GM23248 (cell line): Measurements from ENCODE around the gene PLEKHA3. TPM values are rescaled to one million over a fixed set of nuclear protein-coding genes. Genes with fewer than 3 reads are reported as not detected.

Experiments used
- DNase-seq: peaks from one replicate; pipeline ENCODE4 v3.0.0-alpha.2; 2015
- H2AFZ ChIP-seq: fragments of 200-600 bp; sonication (generic); 2 replicates; pipeline ENCODE4 v1.6.1; 2016; ENCODE audit warnings: antibody characterized with exemption
- H3F3A ChIP-seq: fragments of 200-600 bp; sonication (generic); 2 replicates; pipeline ENCODE4 v1.6.1; 2016; ENCODE audit warnings: mild to moderate bottlenecking, antibody characterized with exemption, mixed run types; ENCODE audit not compliant: insufficient read depth
- H3K27ac ChIP-seq: fragments of 200-600 bp; sonication (generic); 2 replicates; pipeline ENCODE4 v1.5.1; 2016; ENCODE audit warnings: mild to moderate bottlenecking
- H3K27me3 ChIP-seq: fragments of 200-600 bp; sonication (generic); replicated peaks from 2 replicates; pipeline ENCODE4 v1.6.1; 2016; ENCODE audit warnings: mild to moderate bottlenecking; ENCODE audit not compliant: insufficient read depth
- H3K36me3 ChIP-seq: fragments of 200-600 bp; sonication (generic); 2 replicates; pipeline ENCODE4 v1.6.1; 2016; ENCODE audit warnings: low read depth, mild to moderate bottlenecking
- H3K4me1 ChIP-seq: fragments of 200-600 bp; sonication (generic); 2 replicates; pipeline ENCODE4 v1.6.1; 2016; ENCODE audit warnings: mild to moderate bottlenecking; ENCODE audit not compliant: insufficient read depth
- H3K4me2 ChIP-seq: fragments of 200-600 bp; sonication (generic); one replicate; pipeline ENCODE4 v1.6.1; 2016; ENCODE audit warnings: mild to moderate bottlenecking; ENCODE audit not compliant: unreplicated experiment
- H3K4me3 ChIP-seq: fragments of 200-600 bp; sonication (generic); 2 replicates; pipeline ENCODE4 v1.5.1; 2016; ENCODE audit warnings: mild to moderate bottlenecking
- H3K79me2 ChIP-seq: fragments of 200-600 bp; sonication (generic); 2 replicates; pipeline ENCODE4 v1.6.1; 2016; ENCODE audit warnings: mild to moderate bottlenecking; ENCODE audit not compliant: insufficient read depth
- H3K9ac ChIP-seq: fragments of 200-600 bp; sonication (generic); 2 replicates; pipeline ENCODE4 v1.6.1; 2016; ENCODE audit warnings: mild to moderate bottlenecking
- H3K9me2 ChIP-seq: fragments of 200-600 bp; sonication (generic); 2 replicates; pipeline ENCODE4 v1.6.1; 2016; ENCODE audit warnings: mixed run types, mild to moderate bottlenecking, moderate library complexity; ENCODE audit not compliant: insufficient read depth
- H3K9me3 ChIP-seq: fragments of 200-600 bp; sonication (generic); one replicate; pipeline ENCODE4 v1.6.1; 2017; ENCODE audit warnings: low read depth
- H4K20me1 ChIP-seq: fragments of 200-600 bp; sonication (generic); 2 replicates; pipeline ENCODE4 v1.6.0; 2016; ENCODE audit not compliant: insufficient read depth
- EZH2 ChIP-seq: fragments of 200-600 bp; sonication (generic); IDR thresholded peaks from 2 replicates; pipeline ENCODE4 v1.6.1; 2018; ENCODE audit warnings: antibody characterized with exemption, mild to moderate bottlenecking; ENCODE audit not compliant: insufficient read depth, poor library complexity, severe bottlenecking
- EZH2phosphoT487 ChIP-seq: fragments of 200-600 bp; sonication (generic); IDR thresholded peaks from 2 replicates; pipeline ENCODE4 v1.6.1; 2018; ENCODE audit warnings: antibody characterized with exemption, moderate library complexity, mild to moderate bottlenecking, low read depth; ENCODE audit not compliant: insufficient read depth
- WGBS, 2 experiments: methylation state at CpG; one replicate each; pipeline ENCODE4 v1.1.6; 2015 to 2017; ENCODE audit warnings: low lambda C conversion rate in 2 of 2, low coverage in 1 of 2; ENCODE audit errors: missing lambda C conversion rate in 2 of 2; 5-methylcytosine and 5-hydroxymethylcytosine counted together
- in situ Hi-C: fragments of 300-500 bp; cut with MboI; formaldehyde crosslinking; loops from 2 replicates; pipeline ENCODE4 v1.15.0; 2020
- polyA plus RNA-seq: library from polyadenylated mRNA; unstranded; fragments of >200 nt; fragmentation: Nextera tagmentation; extraction: Ambion mirVana; gene quantifications from 2 replicates; pipeline ENCODE4 v1.2.1, GENCODE V29; 2016
- total RNA-seq: library from RNA; depleted of rRNA; stranded (reverse); fragments of >200 nt; shearing (Covaris generic); gene quantifications from 2 replicates; pipeline ENCODE4 v1.2.3, GENCODE V29; 2014

PLEKHA3 gene
- total and polyA plus RNA-seq, 2 experiments from 2014 or later = 9.4 to 17.9 TPM

- H3K9ac ChIP-seq = no peak overlapping the region
- H3K27me3 ChIP-seq = no peaks in the 10 kb centered on the region
- no peak overlapping the region for H2AFZ ChIP-seq
- H3K4me1 ChIP-seq = no peaks in the 10 kb centered on the region
- H4K20me1 ChIP-seq = no peaks in the 10 kb centered on the region
- no peaks in the 10 kb centered on the region for H3K9me3 ChIP-seq
- H3K36me3 ChIP-seq = peaks cover 41% of the 10 kb centered on the region
- H3K4me2 ChIP-seq = no peak overlapping the region
- no peaks in the 10 kb centered on the region; the same call in 1 of the 2 replicates for H3K79me2 ChIP-seq
- H3F3A ChIP-seq = no peaks in the 10 kb centered on the region
- no peak for DNase-seq
- H3K27ac ChIP-seq = no peak overlapping the region
- no peak for TF ChIP-seq EZH2phosphoT487
- TF ChIP-seq EZH2 = no peak
- in situ Hi-C loops = no loop called here
- H3K4me3 ChIP-seq = no peak overlapping the region
- WGBS, 2 experiments = 96 to 98% methylated on average over 1 of the region's 1 CpG
- H3K9me2 ChIP-seq = no peaks in the 10 kb centered on the region
These were observed 25.8 kb downstream of the PLEKHA3 start for GRCh38 chr2:178506101-178506500.

- Histone ChIP-seq H2AFZ (no peak overlapping the region), H3K9me2 (no peaks in the 10 kb centered on the region), H4K20me1 (no peaks in the 10 kb centered on the region), H3K9me3 (no peaks in the 10 kb centered on the region), H3K36me3 (peaks cover 37% of the 10 kb centered on the region), H3K4me2 (no peak overlapping the region), H3F3A (no peaks in the 10 kb centered on the region), H3K27ac (no peak overlapping the region), H3K79me2 (no peaks in the 10 kb centered on the region; the same call in 1 of the 2 replicates), H3K4me1 (no peaks in the 10 kb centered on the region), H3K9ac (no peak overlapping the region), H3K27me3 (no peaks in the 10 kb centered on the region), H3K4me3 (no peak overlapping the region)
- no peak for DNase-seq
- TF ChIP-seq EZH2 (no peak), EZH2phosphoT487 (no peak)
- in situ Hi-C loops = no loop called here
- WGBS, 2 experiments = 95 to 98% methylated on average over 2 of the region's 2 CpGs
These were observed 26.3 kb downstream of the PLEKHA3 start for GRCh38 chr2:178506524-178506923.

GRCh38 chr2:178506949-178507348, 26.7 kb downstream of the PLEKHA3 start:
- 94 to 97% methylated on average over 1 of the region's 1 CpG for WGBS, 2 experiments
- Histone ChIP-seq H3K9me3 (no peaks in the 10 kb centered on the region), H3K9me2 (no peaks in the 10 kb centered on the region), H3K4me1 (peaks cover under 1% of the 10 kb centered on the region; the same call in 1 of the 2 replicates), H3K79me2 (no peaks in the 10 kb centered on the region; the same call in 1 of the 2 replicates), H2AFZ (no peak overlapping the region), H3K4me3 (no peak overlapping the region), H3K9ac (no peak overlapping the region), H3K4me2 (no peak overlapping the region), H4K20me1 (no peaks in the 10 kb centered on the region), H3K27ac (no peak overlapping the region), H3K36me3 (peaks cover 33% of the 10 kb centered on the region), H3K27me3 (no peaks in the 10 kb centered on the region), H3F3A (peaks cover 3% of the 10 kb centered on the region)
- in situ Hi-C loops = no loop called here
- TF ChIP-seq EZH2phosphoT487 (no peak), EZH2 (no peak)
- no peak for DNase-seq

GRCh38 chr2:178508646-178509045, 28.4 kb downstream of the PLEKHA3 start:
- DNase-seq = no peak

GRCh38 chr2:178510384-178510783, 30.1 kb downstream of the PLEKHA3 start:
- WGBS, 2 experiments = 96% methylated on average over 6 of the region's 6 CpGs
- in situ Hi-C loops = no loop called here
- Histone ChIP-seq H3K4me2 (no peak overlapping the region), H3K9ac (no peak overlapping the region), H3K27me3 (no peaks in the 10 kb centered on the region), H3K27ac (no peak overlapping the region), H3K9me2 (no peaks in the 10 kb centered on the region), H3F3A (peaks cover 36% of the 10 kb centered on the region), H3K4me1 (peaks cover 25% of the 10 kb centered on the region), H4K20me1 (no peaks in the 10 kb centered on the region), H3K79me2 (no peaks in the 10 kb centered on the region; the same call in 1 of the 2 replicates), H2AFZ (no peak overlapping the region), H3K9me3 (no peaks in the 10 kb centered on the region), H3K4me3 (no peak overlapping the region), H3K36me3 (no peaks in the 10 kb centered on the region; the same call in 1 of the 2 replicates)
- DNase-seq = no peak
- TF ChIP-seq EZH2 (no peak), EZH2phosphoT487 (no peak)

More at GRCh38 chr2:178508646-178509045, 28.4 kb downstream of the PLEKHA3 start:
- in situ Hi-C loops = no loop called here
- Histone ChIP-seq H3K4me3 (no peak overlapping the region), H3K9ac (no peak overlapping the region), H3K36me3 (peaks cover 16% of the 10 kb centered on the region), H3K4me2 (no peak overlapping the region), H3K79me2 (no peaks in the 10 kb centered on the region; the same call in 1 of the 2 replicates), H3K27ac (no peak overlapping the region), H2AFZ (no peak overlapping the region), H3K4me1 (peaks cover 8% of the 10 kb centered on the region), H4K20me1 (no peaks in the 10 kb centered on the region), H3K27me3 (no peaks in the 10 kb centered on the region), H3K9me2 (no peaks in the 10 kb centered on the region), H3F3A (peaks cover 19% of the 10 kb centered on the region), H3K9me3 (no peaks in the 10 kb centered on the region)
- 94 to 100% methylated on average over 2 of the region's 2 CpGs for WGBS, 2 experiments
- TF ChIP-seq EZH2 = no peak
- no peak for TF ChIP-seq EZH2phosphoT487
